ENCODE data around the gene DTNB.

The DTNB gene

GRCh38 chr2:25664183-25664964 lies 9.0 kb downstream of the DTNB start:
- Histone ChIP-seq H3K27me3 (no peaks in the 10 kb centered on the region), H3K4me2 (no peak overlapping the region), H3K27ac (no peak overlapping the region), H3K36me3 (no peaks in the 10 kb centered on the region), H3K9me3 (no peaks in the 10 kb centered on the region), H4K20me1 (peaks cover 8% of the 10 kb centered on the region; the same call in 1 of the 2 replicates), H3K4me1 (no peaks in the 10 kb centered on the region), H3K4me3 (no peak overlapping the region), H3K9ac (no peak overlapping the region)
- no peak for TF ChIP-seq Cebpa-rat (IDR thresholded peaks at IDR 0.05)

GRCh38 chr2:25655316-25655715 lies 18.1 kb downstream of the DTNB start:
- no peak overlapping the region for H3K4me2 ChIP-seq
- TF ChIP-seq Cebpa-rat (IDR thresholded peaks at IDR 0.05) = no peak
- H3K27ac ChIP-seq = no peak overlapping the region
- H3K4me1 ChIP-seq = peaks cover 1% of the 10 kb centered on the region; the same call in 1 of the 2 replicates
- H3K9ac ChIP-seq = no peak overlapping the region
- H4K20me1 ChIP-seq = 0 out of 2 replicates have a peak, but pooled peaks cover 6% of the 10 kb centered on the region
- peaks cover 16% of the 10 kb centered on the region for H3K36me3 ChIP-seq
- H3K4me3 ChIP-seq = no peak overlapping the region
- no peaks in the 10 kb centered on the region for H3K9me3 ChIP-seq
- H3K27me3 ChIP-seq = no peaks in the 10 kb centered on the region

- H3K27ac ChIP-seq = no peak overlapping the region
- no peak overlapping the region for H3K4me3 ChIP-seq
- no peaks in the 10 kb centered on the region for H3K27me3 ChIP-seq
- 0 out of 2 replicates have a peak, but pooled peaks cover 6% of the 10 kb centered on the region for H4K20me1 ChIP-seq
- H3K9ac ChIP-seq = no peak overlapping the region
- H3K4me2 ChIP-seq = no peak overlapping the region
- H3K36me3 ChIP-seq = peaks cover 21% of the 10 kb centered on the region
- TF ChIP-seq Cebpa-rat (IDR thresholded peaks at IDR 0.05) = no peak
- no peaks in the 10 kb centered on the region for H3K9me3 ChIP-seq
- peaks cover 5% of the 10 kb centered on the region for H3K4me1 ChIP-seq
These were observed 18.6 kb downstream of the DTNB start for GRCh38 chr2:25654801-25655200.

- no peaks in the 10 kb centered on the region for H3K27me3 ChIP-seq
- H3K27ac ChIP-seq = no peak overlapping the region
- H3K9me3 ChIP-seq = no peaks in the 10 kb centered on the region
- H3K4me3 ChIP-seq = no peak overlapping the region
- H3K4me2 ChIP-seq = no peak overlapping the region
- no peak for TF ChIP-seq Cebpa-rat (IDR thresholded peaks at IDR 0.05)
- H3K9ac ChIP-seq = no peak overlapping the region
- peaks cover 28% of the 10 kb centered on the region for H3K36me3 ChIP-seq
- H4K20me1 ChIP-seq = 0 out of 2 replicates have a peak, but pooled peaks cover 6% of the 10 kb centered on the region
- H3K4me1 ChIP-seq = peaks cover 5% of the 10 kb centered on the region
These were observed 21.5 kb downstream of the DTNB start for GRCh38 chr2:25651782-25652455.

GRCh38 chr2:25651066-25651465 lies 22.3 kb downstream of the DTNB start:
- H3K4me2 ChIP-seq = no peak overlapping the region

GRCh38 chr2:25650256-25650655 lies 23.1 kb downstream of the DTNB start:
- H3K36me3 ChIP-seq = peaks cover 28% of the 10 kb centered on the region
- 0 out of 2 replicates have a peak, but pooled peaks cover 6% of the 10 kb centered on the region for H4K20me1 ChIP-seq
- no peak overlapping the region for H3K4me2 ChIP-seq
- TF ChIP-seq Cebpa-rat (IDR thresholded peaks at IDR 0.05) = no peak
- peaks cover 5% of the 10 kb centered on the region for H3K4me1 ChIP-seq
- H3K9me3 ChIP-seq = no peaks in the 10 kb centered on the region
- H3K9ac ChIP-seq = no peak overlapping the region
- no peaks in the 10 kb centered on the region for H3K27me3 ChIP-seq
- H3K27ac ChIP-seq = no peak overlapping the region
- no peak overlapping the region for H3K4me3 ChIP-seq

More at GRCh38 chr2:25651066-25651465, 22.3 kb downstream of the DTNB start:
- Histone ChIP-seq H3K27me3 (no peaks in the 10 kb centered on the region), H3K36me3 (peaks cover 28% of the 10 kb centered on the region), H3K4me1 (peaks cover 5% of the 10 kb centered on the region), H4K20me1 (0 out of 2 replicates have a peak, but pooled peaks cover 6% of the 10 kb centered on the region), H3K9ac (no peak overlapping the region), H3K9me3 (no peaks in the 10 kb centered on the region), H3K27ac (no peak overlapping the region), H3K4me3 (no peak overlapping the region)
- TF ChIP-seq Cebpa-rat (IDR thresholded peaks at IDR 0.05) = no peak

GRCh38 chr2:25649786-25650185 lies 23.6 kb downstream of the DTNB start:
- no peaks in the 10 kb centered on the region for H3K9me3 ChIP-seq

GRCh38 chr2:25642298-25642697 lies 31.1 kb downstream of the DTNB start:
- Histone ChIP-seq H3K27me3 (no peaks in the 10 kb centered on the region), H3K36me3 (peaks cover 23% of the 10 kb centered on the region; the same call in 1 of the 2 replicates), H4K20me1 (no peaks in the 10 kb centered on the region), H3K27ac (no peak overlapping the region), H3K9me3 (no peaks in the 10 kb centered on the region), H3K4me2 (no peak overlapping the region), H3K4me3 (no peak overlapping the region), H3K9ac (no peak overlapping the region), H3K4me1 (no peaks in the 10 kb centered on the region)
- TF ChIP-seq Cebpa-rat (IDR thresholded peaks at IDR 0.05) = no peak

More at GRCh38 chr2:25649786-25650185, 23.6 kb downstream of the DTNB start:
- no peak overlapping the region for H3K4me2 ChIP-seq
- H4K20me1 ChIP-seq = 0 out of 2 replicates have a peak, but pooled peaks cover 2% of the 10 kb centered on the region
- peaks cover 5% of the 10 kb centered on the region for H3K4me1 ChIP-seq
- H3K9ac ChIP-seq = no peak overlapping the region
- no peaks in the 10 kb centered on the region for H3K27me3 ChIP-seq
- no peak for TF ChIP-seq Cebpa-rat (IDR thresholded peaks at IDR 0.05)
- no peak overlapping the region for H3K27ac ChIP-seq
- H3K4me3 ChIP-seq = no peak overlapping the region
- peaks cover 31% of the 10 kb centered on the region for H3K36me3 ChIP-seq

GRCh38 chr2:25639696-25640095 lies 33.7 kb downstream of the DTNB start:
- H4K20me1 ChIP-seq = no peaks in the 10 kb centered on the region
- no peak overlapping the region for H3K9ac ChIP-seq
- H3K4me2 ChIP-seq = no peak overlapping the region
- no peak for TF ChIP-seq Cebpa-rat (IDR thresholded peaks at IDR 0.05)
- H3K4me1 ChIP-seq = no peaks in the 10 kb centered on the region
- peaks cover 7% of the 10 kb centered on the region; the same call in 1 of the 2 replicates for H3K9me3 ChIP-seq
- H3K27ac ChIP-seq = no peak overlapping the region
- H3K36me3 ChIP-seq = peaks cover 20% of the 10 kb centered on the region; the same call in 1 of the 2 replicates
- H3K27me3 ChIP-seq = no peaks in the 10 kb centered on the region
- H3K4me3 ChIP-seq = no peak overlapping the region

GRCh38 chr2:25639131-25639530 lies 34.2 kb downstream of the DTNB start:
- no peak overlapping the region for H3K9ac ChIP-seq
- no peaks in the 10 kb centered on the region for H3K27me3 ChIP-seq
- no peaks in the 10 kb centered on the region for H3K4me1 ChIP-seq
- H3K27ac ChIP-seq = no peak overlapping the region
- peaks cover 7% of the 10 kb centered on the region; the same call in 1 of the 2 replicates for H3K9me3 ChIP-seq
- H4K20me1 ChIP-seq = no peaks in the 10 kb centered on the region
- peaks cover 14% of the 10 kb centered on the region; the same call in 1 of the 2 replicates for H3K36me3 ChIP-seq
- H3K4me3 ChIP-seq = no peak overlapping the region
- H3K4me2 ChIP-seq = no peak overlapping the region
- no peak for TF ChIP-seq Cebpa-rat (IDR thresholded peaks at IDR 0.05)

Data from BLaER1 (cell line).